B cell (primary cell): ENCODE data around the gene DYNC2I2.

Experiments used
- EZH2 ChIP-seq: IDR thresholded peaks from 2 replicates; pipeline ENCODE4 v1.6.1; 2012; ENCODE audit warnings: borderline replicate concordance, low read depth, mild to moderate bottlenecking, moderate library complexity, low read length; ENCODE audit not compliant: insufficient read depth, poor library complexity, severe bottlenecking
- TF ChIP-seq, protein P1 (sequence below): fragments of 200-600 bp; IDR thresholded peaks from one replicate; pipeline ENCODE4 v1.8.0; 2022; ENCODE audit warnings: antibody characterized with exemption, mild to moderate bottlenecking

DNA sequence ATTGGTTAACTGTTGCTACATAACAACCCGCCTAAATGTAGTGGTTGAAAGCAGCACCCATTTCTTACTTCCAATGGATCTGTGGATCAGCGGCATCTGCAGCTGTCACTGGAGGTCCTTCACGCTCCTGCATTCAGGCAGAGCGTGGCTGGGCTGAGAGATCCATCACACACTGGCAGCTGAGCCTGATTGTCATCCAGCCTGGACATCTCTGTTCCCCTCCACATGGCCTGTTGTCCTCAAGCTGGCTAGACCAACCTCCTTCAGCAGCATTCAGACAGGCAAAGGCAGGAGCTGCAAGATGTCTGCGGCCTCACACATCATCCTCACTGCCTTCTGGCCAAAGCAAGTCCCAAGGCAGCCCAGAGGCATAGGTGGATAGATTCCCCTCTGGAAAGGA, 36.9 kb downstream of the DYNC2I2 start:
- TF ChIP-seq, protein P1, sequence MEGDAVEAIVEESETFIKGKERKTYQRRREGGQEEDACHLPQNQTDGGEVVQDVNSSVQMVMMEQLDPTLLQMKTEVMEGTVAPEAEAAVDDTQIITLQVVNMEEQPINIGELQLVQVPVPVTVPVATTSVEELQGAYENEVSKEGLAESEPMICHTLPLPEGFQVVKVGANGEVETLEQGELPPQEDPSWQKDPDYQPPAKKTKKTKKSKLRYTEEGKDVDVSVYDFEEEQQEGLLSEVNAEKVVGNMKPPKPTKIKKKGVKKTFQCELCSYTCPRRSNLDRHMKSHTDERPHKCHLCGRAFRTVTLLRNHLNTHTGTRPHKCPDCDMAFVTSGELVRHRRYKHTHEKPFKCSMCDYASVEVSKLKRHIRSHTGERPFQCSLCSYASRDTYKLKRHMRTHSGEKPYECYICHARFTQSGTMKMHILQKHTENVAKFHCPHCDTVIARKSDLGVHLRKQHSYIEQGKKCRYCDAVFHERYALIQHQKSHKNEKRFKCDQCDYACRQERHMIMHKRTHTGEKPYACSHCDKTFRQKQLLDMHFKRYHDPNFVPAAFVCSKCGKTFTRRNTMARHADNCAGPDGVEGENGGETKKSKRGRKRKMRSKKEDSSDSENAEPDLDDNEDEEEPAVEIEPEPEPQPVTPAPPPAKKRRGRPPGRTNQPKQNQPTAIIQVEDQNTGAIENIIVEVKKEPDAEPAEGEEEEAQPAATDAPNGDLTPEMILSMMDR = no peak
- no peak for TF ChIP-seq EZH2
